ENCODE results near the gene SLC6A11.

DNA sequence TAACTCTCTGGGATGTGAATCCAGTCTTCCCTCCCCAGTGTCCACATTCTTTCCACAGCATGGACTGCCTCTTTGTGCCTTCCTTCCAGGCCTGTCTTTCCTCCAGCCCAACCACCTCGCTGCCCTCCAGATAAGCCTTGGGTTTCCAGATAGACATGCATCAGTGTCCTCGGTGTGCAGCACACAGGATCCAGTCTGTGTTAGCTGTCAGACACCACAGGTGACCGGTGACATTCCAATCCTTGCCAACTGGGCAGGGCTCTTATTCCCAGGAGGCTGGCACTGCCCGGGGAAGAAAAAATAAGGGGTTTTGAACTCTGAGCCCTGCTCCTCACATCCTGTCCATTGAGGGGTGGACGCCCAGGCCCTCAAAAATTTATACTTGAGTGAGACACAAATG is 170.6 kb downstream of the SLC6A11 start:
- TF ChIP-seq, protein P1, sequence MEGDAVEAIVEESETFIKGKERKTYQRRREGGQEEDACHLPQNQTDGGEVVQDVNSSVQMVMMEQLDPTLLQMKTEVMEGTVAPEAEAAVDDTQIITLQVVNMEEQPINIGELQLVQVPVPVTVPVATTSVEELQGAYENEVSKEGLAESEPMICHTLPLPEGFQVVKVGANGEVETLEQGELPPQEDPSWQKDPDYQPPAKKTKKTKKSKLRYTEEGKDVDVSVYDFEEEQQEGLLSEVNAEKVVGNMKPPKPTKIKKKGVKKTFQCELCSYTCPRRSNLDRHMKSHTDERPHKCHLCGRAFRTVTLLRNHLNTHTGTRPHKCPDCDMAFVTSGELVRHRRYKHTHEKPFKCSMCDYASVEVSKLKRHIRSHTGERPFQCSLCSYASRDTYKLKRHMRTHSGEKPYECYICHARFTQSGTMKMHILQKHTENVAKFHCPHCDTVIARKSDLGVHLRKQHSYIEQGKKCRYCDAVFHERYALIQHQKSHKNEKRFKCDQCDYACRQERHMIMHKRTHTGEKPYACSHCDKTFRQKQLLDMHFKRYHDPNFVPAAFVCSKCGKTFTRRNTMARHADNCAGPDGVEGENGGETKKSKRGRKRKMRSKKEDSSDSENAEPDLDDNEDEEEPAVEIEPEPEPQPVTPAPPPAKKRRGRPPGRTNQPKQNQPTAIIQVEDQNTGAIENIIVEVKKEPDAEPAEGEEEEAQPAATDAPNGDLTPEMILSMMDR (IDR thresholded peaks at IDR 0.05): no peak
- TF ChIP-seq POLR2A (IDR thresholded peaks at IDR 0.05): no peak
